Progenitor cell of endocrine pancreas (in vitro differentiated cells): ENCODE results near the gene CIAO3. TPM values are rescaled to one million over a fixed set of nuclear protein-coding genes. Genes with fewer than 3 reads are reported as not detected.
"Not testable (repeated sequence)": the region's sequence is repeated elsewhere in the genome, so short reads cannot be mapped to it uniquely, and the experiment has no call there.

Experiments
- DNase-seq: peaks from one replicate; pipeline ENCODE4 v3.0.0; 2021; ENCODE audit warnings: low spot score; ENCODE audit not compliant: unreplicated experiment
- H3K27ac Mint-ChIP-seq: 2 replicates; pipeline ENCODE4 v1.8.0; 2021; ENCODE audit warnings: mild to moderate bottlenecking, moderate library complexity, mixed read lengths
- H3K27me3 Mint-ChIP-seq: 2 replicates; pipeline ENCODE4 v1.8.0; 2021; ENCODE audit warnings: mixed read lengths
- H3K36me3 Mint-ChIP-seq: 2 replicates; pipeline ENCODE4 v1.8.0; 2022; ENCODE audit warnings: mixed read lengths; ENCODE audit not compliant: insufficient read depth
- H3K4me1 Mint-ChIP-seq: 2 replicates; pipeline ENCODE4 v1.8.0; 2021; ENCODE audit warnings: low read depth, mixed read lengths
- H3K4me3 Mint-ChIP-seq: 2 replicates; pipeline ENCODE4 v1.8.0; 2021; ENCODE audit warnings: low read depth, mild to moderate bottlenecking, moderate library complexity, mixed read lengths
- H3K9me3 Mint-ChIP-seq: 2 replicates; pipeline ENCODE4 v1.8.0; 2021; ENCODE audit warnings: low read depth, mixed read lengths
- total RNA-seq: library from RNA; stranded (reverse); gene quantifications from 2 replicates; pipeline ENCODE4 v1.2.1, GENCODE V29; 2021
- TF ChIP-seq, protein P1 (sequence below): fragments of 200-600 bp; sonication (generic); IDR thresholded peaks from one replicate; pipeline ENCODE4 v1.5.0; 2021; ENCODE audit warnings: antibody characterized with exemption, mild to moderate bottlenecking; ENCODE audit not compliant: unreplicated experiment

CIAO3 gene
- total RNA-seq, 1 donor from 2014 or later, result 44.0 TPM

DNA sequence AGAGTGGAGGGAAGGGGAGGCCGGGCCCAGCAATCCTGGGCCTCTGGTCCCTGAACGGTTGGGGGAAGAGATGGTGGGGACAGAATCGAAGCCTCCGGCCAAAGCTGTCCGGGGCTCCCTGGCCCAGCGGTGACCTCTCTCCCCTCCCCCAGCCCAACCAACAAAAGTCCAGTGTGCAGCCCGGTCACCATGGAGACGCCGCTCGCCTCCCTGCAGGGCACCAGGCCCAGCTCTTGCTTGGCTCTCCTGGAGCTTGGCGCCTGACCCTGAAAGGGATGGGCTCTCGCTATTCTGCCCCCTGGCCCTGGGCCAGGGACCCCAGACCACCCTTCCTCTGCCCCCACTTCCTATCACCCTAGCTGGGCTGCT, 24.6 kb downstream of the CIAO3 start:
- TF ChIP-seq, protein P1, sequence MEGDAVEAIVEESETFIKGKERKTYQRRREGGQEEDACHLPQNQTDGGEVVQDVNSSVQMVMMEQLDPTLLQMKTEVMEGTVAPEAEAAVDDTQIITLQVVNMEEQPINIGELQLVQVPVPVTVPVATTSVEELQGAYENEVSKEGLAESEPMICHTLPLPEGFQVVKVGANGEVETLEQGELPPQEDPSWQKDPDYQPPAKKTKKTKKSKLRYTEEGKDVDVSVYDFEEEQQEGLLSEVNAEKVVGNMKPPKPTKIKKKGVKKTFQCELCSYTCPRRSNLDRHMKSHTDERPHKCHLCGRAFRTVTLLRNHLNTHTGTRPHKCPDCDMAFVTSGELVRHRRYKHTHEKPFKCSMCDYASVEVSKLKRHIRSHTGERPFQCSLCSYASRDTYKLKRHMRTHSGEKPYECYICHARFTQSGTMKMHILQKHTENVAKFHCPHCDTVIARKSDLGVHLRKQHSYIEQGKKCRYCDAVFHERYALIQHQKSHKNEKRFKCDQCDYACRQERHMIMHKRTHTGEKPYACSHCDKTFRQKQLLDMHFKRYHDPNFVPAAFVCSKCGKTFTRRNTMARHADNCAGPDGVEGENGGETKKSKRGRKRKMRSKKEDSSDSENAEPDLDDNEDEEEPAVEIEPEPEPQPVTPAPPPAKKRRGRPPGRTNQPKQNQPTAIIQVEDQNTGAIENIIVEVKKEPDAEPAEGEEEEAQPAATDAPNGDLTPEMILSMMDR, result no peak
- peaks cover 12% of the 10 kb centered on the region for H3K4me1 Mint-ChIP-seq
- no peaks in the 10 kb centered on the region for H3K36me3 Mint-ChIP-seq
- peak overlapping the region; percentile 54 for H3K27ac Mint-ChIP-seq
- no peaks in the 10 kb centered on the region for H3K9me3 Mint-ChIP-seq
- H3K27me3 Mint-ChIP-seq, result peaks cover 5% of the 10 kb centered on the region
- peak; percentile 57 for DNase-seq
- H3K4me3 Mint-ChIP-seq, result peak overlapping the region; percentile 74

DNA sequence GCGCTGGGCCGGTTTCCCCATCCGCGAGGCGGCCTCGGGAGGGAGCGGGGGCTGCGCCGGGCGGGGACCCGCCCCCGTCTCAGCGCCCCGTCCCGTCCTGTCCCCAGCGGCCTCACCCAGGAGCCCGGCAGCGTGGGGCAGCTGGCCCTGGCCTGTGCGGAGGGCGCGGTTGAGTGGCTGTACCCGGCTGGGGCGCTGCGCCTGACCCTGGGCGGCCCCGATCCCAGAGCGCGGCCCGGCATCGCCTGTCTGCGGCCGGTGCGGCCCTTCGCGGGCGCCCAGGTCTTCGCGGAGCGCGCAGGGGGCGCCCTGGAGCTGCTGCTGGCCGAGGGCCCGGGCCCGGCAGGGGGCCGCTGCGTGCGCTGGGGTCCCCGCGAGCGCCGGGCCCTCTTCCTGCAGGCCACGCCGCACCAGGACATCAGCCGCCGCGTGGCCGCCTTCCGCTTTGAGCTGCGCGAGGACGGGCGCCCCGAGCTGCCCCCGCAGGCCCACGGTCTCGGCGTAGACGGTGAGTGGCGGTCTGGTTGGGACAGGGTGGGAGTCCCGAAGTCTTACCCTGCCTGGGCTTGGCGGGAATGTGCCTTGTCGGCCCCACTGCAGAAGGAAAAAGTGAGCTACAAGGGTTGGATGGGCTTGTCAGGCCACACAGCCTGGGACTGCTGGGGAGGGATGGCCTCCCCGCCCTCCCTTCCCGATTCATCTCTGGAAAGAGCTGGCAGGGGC, 25.2 kb downstream of the CIAO3 start:
- peaks cover 5% of the 10 kb centered on the region for H3K27me3 Mint-ChIP-seq
- H3K4me1 Mint-ChIP-seq, result peaks cover 12% of the 10 kb centered on the region
- H3K9me3 Mint-ChIP-seq, result no peaks in the 10 kb centered on the region
- peak overlapping the region; percentile 54 for H3K27ac Mint-ChIP-seq
- TF ChIP-seq, protein P1, result peak; percentile 51
- peak overlapping the region; percentile 74 for H3K4me3 Mint-ChIP-seq
- H3K36me3 Mint-ChIP-seq, result no peaks in the 10 kb centered on the region
- DNase-seq, result no peak

DNA sequence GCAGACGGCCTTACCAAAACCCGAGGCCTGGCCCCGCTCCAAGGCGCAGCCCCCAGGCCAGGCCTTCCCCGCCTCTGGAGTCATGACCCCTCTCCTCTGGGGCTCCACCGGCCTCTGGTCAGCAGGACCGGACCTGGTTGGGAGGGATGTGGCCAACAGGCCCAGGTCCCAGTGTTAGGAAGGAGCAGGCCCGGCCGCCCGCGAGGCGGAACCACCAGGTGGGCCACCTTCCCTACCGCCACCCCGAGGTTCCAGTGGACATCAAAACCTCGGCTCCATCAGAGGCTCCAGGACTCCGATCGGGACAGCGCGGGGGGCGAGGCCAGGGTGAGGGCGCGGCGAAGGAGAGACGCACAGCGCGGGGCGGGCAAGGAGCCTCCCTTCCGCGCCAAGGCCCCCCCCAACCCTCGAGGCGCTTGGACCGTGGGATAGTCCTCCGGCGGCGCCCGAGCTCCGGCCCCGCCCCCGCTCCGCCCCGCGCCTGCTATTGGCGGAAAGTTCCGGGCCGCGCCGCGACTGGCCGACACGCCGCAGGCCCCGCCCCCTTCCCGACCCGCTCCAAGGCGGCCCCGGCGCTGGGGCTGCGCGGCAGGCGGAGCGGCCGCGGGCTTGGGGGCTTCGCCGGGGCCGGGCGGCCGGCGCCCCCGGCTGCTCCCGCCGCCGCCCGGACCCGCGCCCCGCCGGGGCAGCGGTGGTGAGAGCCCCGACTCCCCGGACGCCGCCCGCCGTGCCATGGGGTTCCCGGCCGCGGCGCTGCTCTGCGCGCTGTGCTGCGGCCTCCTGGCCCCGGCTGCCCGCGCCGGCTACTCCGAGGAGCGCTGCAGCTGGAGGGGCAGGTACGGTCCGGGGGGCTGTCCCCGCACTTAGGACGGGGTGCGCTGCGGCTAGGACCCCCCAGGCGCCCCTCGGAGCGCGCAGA, 26.0 kb downstream of the CIAO3 start, which contains the start of gene METRN:
Gene METRN (plus strand): TSS at position 561 of the 919 bp plus-strand sequence. CDS start 172 bp downstream, at position 733.
- H3K27ac Mint-ChIP-seq, result peak within 1 kb of the TSS; percentile 54
- H3K36me3 Mint-ChIP-seq, result no peaks in the 10 kb centered on the region
- TF ChIP-seq, protein P1, result no peak
- H3K4me1 Mint-ChIP-seq, result peaks cover 9% of the 10 kb centered on the region
- DNase-seq, result peak; percentile 90
- peak within 1 kb of the TSS; percentile 74 for H3K4me3 Mint-ChIP-seq
- H3K9me3 Mint-ChIP-seq, result no peaks in the 10 kb centered on the region
- H3K27me3 Mint-ChIP-seq, result peaks cover 8% of the 10 kb centered on the region

DNA sequence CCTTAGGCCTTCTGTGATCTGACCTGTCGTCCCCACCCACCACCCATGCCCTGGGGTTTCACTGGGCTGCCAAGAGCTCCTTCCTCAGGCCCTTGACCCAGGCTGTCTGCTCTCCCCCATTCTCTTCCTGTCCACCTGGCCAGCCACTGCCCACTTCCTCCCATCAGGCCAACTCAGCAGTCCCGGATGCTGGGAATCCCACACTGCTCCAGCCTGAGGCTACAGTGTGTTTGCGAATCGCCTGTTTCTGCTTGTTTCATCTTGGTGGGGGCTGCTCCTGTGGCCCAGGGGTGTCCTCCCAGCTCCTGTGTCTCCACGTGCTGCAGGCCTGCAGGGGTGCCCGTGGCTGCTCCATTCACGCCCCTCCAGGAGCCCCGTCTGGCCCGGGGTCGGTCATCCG, 26.7 kb downstream of the CIAO3 start:
- H3K4me3 Mint-ChIP-seq, result peak overlapping the region; percentile 46
- TF ChIP-seq, protein P1, result no peak
- H3K36me3 Mint-ChIP-seq, result no peaks in the 10 kb centered on the region
- DNase-seq, result no peak
- H3K27me3 Mint-ChIP-seq, result peaks cover 14% of the 10 kb centered on the region
- H3K9me3 Mint-ChIP-seq, result no peaks in the 10 kb centered on the region
- peaks cover 6% of the 10 kb centered on the region for H3K4me1 Mint-ChIP-seq
- H3K27ac Mint-ChIP-seq, result no peak overlapping the region

DNA sequence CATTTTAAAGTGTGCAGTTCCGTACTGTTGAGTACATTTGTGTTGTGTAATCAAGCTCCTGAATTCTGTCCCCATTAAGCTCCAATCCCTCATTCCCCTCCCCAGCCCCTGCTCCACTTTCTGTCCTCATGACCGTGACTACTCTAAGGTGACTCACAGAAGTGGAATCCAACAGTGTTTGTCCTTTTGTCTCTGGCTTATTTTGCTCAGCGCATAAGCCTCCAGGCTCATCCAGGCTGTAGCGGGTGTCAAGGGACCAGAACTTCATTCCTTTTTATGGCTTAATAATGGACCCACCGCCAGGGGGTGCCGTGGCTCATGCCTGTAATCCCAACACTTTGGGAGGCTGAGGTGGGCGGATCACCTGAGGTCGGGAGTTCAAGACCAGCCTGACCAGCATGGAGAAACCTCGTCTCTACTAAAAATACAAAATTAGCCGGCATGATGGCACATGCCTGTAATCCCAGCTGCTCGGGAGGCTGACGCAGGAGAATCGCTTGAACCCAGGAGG, 28.0 kb downstream of the CIAO3 start:
- H3K9me3 Mint-ChIP-seq, DNase-seq, H3K36me3 Mint-ChIP-seq, H3K4me1 Mint-ChIP-seq: not testable (repeated sequence)
- H3K27ac Mint-ChIP-seq, result peak overlapping the region; percentile 69
- H3K4me3 Mint-ChIP-seq, result peak overlapping the region; percentile 36
- TF ChIP-seq, protein P1, result peak; percentile 48
- peaks cover 26% of the 10 kb centered on the region for H3K27me3 Mint-ChIP-seq
